AG10803 (cell line): ENCODE measurements around the gene KIR2DL4.
"Not testable (repeated sequence)": the region's sequence is repeated elsewhere in the genome, so short reads cannot be mapped to it uniquely, and the experiment has no call there.

Experiments used
- DNase-seq: peaks from one replicate; pipeline ENCODE4 v3.0.0; 2010; ENCODE audit warnings: low read depth
- H3K4me3 ChIP-seq: 2 replicates; pipeline ENCODE4 v1.5.1; 2011; ENCODE audit warnings: mild to moderate bottlenecking, low read length, control low read depth
- CTCF ChIP-seq: conservative IDR thresholded peaks from 2 replicates; pipeline ENCODE4 v1.5.1; 2011; ENCODE audit warnings: mild to moderate bottlenecking, low read length, control low read depth, inconsistent platforms

Gene KIR2DL4

GRCh38 chr19:54806516-54806838, 3.1 kb downstream of the KIR2DL4 start:
- no peak for DNase-seq
- no peak for TF ChIP-seq CTCF
- H3K4me3 ChIP-seq = no peak overlapping the region

- not testable (repeated sequence) for H3K4me3 ChIP-seq, DNase-seq
Measured at GRCh38 chr19:54814571-54814970, 11.2 kb downstream of the KIR2DL4 start.

- DNase-seq, H3K4me3 ChIP-seq: not testable (repeated sequence)
Measured at GRCh38 chr19:54816251-54816650, 12.8 kb downstream of the KIR2DL4 start, which contains the start of gene KIR3DL1. KIR3DL1 (plus strand) TSS chr19:54816468.

- no peak for DNase-seq
- H3K4me3 ChIP-seq = no peak overlapping the region
- TF ChIP-seq CTCF = no peak
Measured at GRCh38 chr19:54817670-54818536, 14.5 kb downstream of the KIR2DL4 start.

- not testable (repeated sequence) for H3K4me3 ChIP-seq, DNase-seq
Measured at GRCh38 chr19:54824416-54824815, 21.0 kb downstream of the KIR2DL4 start.

- not testable (repeated sequence) for DNase-seq, H3K4me3 ChIP-seq
Measured at GRCh38 chr19:54825326-54825725, 21.9 kb downstream of the KIR2DL4 start.

GRCh38 chr19:54828064-54828463, 24.7 kb downstream of the KIR2DL4 start:
- not testable (repeated sequence) for DNase-seq, H3K4me3 ChIP-seq

GRCh38 chr19:54832496-54832895, 29.1 kb downstream of the KIR2DL4 start, which contains the start of gene KIR2DS4:
KIR2DS4 (plus strand) TSS chr19:54832676.
- not testable (repeated sequence) for DNase-seq, H3K4me3 ChIP-seq

- not testable (repeated sequence) for DNase-seq, H3K4me3 ChIP-seq
Measured at GRCh38 chr19:54835126-54835525, 31.7 kb downstream of the KIR2DL4 start.

- DNase-seq, H3K4me3 ChIP-seq: not testable (repeated sequence)
Measured at GRCh38 chr19:54837522-54837921, 34.1 kb downstream of the KIR2DL4 start.

GRCh38 chr19:54843171-54843570, 39.8 kb downstream of the KIR2DL4 start:
- not testable (repeated sequence) for DNase-seq, H3K4me3 ChIP-seq

- DNase-seq, H3K4me3 ChIP-seq: not testable (repeated sequence)
Measured at GRCh38 chr19:54850061-54850640, 46.7 kb downstream of the KIR2DL4 start, which contains the start of gene KIR3DL2. KIR3DL2 (plus strand) TSS chr19:54850443; CDS start chr19:54850476, 33 bp downstream.
